Measurements from ENCODE around the gene MRPS18B.

- TF ChIP-seq, protein P1, sequence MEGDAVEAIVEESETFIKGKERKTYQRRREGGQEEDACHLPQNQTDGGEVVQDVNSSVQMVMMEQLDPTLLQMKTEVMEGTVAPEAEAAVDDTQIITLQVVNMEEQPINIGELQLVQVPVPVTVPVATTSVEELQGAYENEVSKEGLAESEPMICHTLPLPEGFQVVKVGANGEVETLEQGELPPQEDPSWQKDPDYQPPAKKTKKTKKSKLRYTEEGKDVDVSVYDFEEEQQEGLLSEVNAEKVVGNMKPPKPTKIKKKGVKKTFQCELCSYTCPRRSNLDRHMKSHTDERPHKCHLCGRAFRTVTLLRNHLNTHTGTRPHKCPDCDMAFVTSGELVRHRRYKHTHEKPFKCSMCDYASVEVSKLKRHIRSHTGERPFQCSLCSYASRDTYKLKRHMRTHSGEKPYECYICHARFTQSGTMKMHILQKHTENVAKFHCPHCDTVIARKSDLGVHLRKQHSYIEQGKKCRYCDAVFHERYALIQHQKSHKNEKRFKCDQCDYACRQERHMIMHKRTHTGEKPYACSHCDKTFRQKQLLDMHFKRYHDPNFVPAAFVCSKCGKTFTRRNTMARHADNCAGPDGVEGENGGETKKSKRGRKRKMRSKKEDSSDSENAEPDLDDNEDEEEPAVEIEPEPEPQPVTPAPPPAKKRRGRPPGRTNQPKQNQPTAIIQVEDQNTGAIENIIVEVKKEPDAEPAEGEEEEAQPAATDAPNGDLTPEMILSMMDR (conservative IDR thresholded peaks at IDR 0.05; ENCODE audit: low read length), result no peak
- TF ChIP-seq EZH2phosphoT487 (IDR thresholded peaks at IDR 0.05; ENCODE audit: borderline replicate concordance, low read depth, low read length), result no peak
Measured at GRCh38 chr6:30571762-30572082, 45.9 kb upstream of the MRPS18B start.

Measured in OCI-LY7 (cell line).